Right lobe of liver (tissue), 6 donors: Measurements from ENCODE around the gene MAMLD1. TPM values are rescaled to one million over a fixed set of nuclear protein-coding genes. Genes with fewer than 3 reads are reported as not detected.

Experiments
- ATAC-seq, 4 donors: fragments of 200-7000 bp; cut with Tn5 transposase; one replicate each; pipeline ENCODE4 v1.9.1; 2020; ENCODE audit warnings: mild to moderate bottlenecking in 4 of 4, moderate library complexity in 4 of 4
- DNase-seq, 3 donors: peaks; one replicate each; pipeline ENCODE4 v3.0.0-alpha.2; 2020
- H3K27ac ChIP-seq, 3 donors: fragments of 200-600 bp; one replicate each; pipeline ENCODE4 v1.8.0; 2022
- H3K27me3 ChIP-seq, 2 donors: fragments of 200-600 bp; one replicate each; pipeline ENCODE4 v1.8.0; 2022
- H3K36me3 ChIP-seq, 4 donors: fragments of 200-600 bp; sonication (generic) in 1 of 4; one replicate each; pipeline versions ENCODE4 v1.5.1 to v1.8.0; 2017 to 2022; ENCODE audit warnings: control low read depth in 1 of 4
- H3K4me1 ChIP-seq, 4 donors: fragments of 200-600 bp; sonication (generic) in 1 of 4; one replicate each; pipeline versions ENCODE4 v1.5.1 to v1.8.0; 2017 to 2022; ENCODE audit warnings: control low read depth in 1 of 4
- H3K4me3 ChIP-seq, 3 donors: fragments of 200-600 bp; one replicate each; pipeline ENCODE4 v1.8.0; 2022
- H3K9me3 ChIP-seq, 4 donors: fragments of 200-600 bp; sonication (generic) in 1 of 4; one replicate each; pipeline versions ENCODE4 v1.5.1 to v1.8.0; 2017 to 2022; ENCODE audit warnings: control low read depth in 1 of 4
- CTCF ChIP-seq, 4 donors: fragments of 200-600 bp in 3 of 4; fragments of 450-650 bp in 1 of 4; IDR thresholded peaks; one replicate each; pipeline versions ENCODE4 v1.5.1 to v1.8.0; 2016 to 2022; ENCODE audit warnings: antibody characterized with exemption in 4 of 4, mild to moderate bottlenecking in 2 of 4
- POLR2A ChIP-seq: fragments of 450-650 bp; IDR thresholded peaks from one replicate; pipeline ENCODE4 v1.6.1; 2017; ENCODE audit warnings: antibody characterized with exemption, mild to moderate bottlenecking
- WGBS: methylation state at CpG from one replicate; pipeline ENCODE4 v1.1.6; 2018; ENCODE audit warnings: low coverage, low lambda C conversion rate; ENCODE audit not compliant: insufficient coverage; ENCODE audit errors: missing lambda C conversion rate; 5-methylcytosine and 5-hydroxymethylcytosine counted together
- intact Hi-C, 2 donors: fragments of 100-400 bp; cut with DNase I; formaldehyde crosslinking; loops; one replicate each; pipeline versions ENCODE4 v1.11.2 to v1.14.1; 2022
- total RNA-seq, 6 experiments: library from RNA; depleted of rRNA in 2 of 6; stranded (reverse); fragments of >200 nt in 2 of 6; fragmentation: NEBNext Ultra II Directional in 3 of 6; extraction: Animal tissue kit (Norgen Biotek cat#: 25700) in 3 of 6; gene quantifications; one replicate each; pipeline versions ENCODE4 v1.1.0 to v1.2.4, GENCODE V29; 2016 to 2023
- donor health status: DM: no; HTN: yes; CAD: no.
- donor health status: DM: no; HTN: no; CAD: no.
- donor health status: DM: no; HTN: no; CAD: no.
- donor health status: DM: no; HTN: yes; CAD: no.
- donor health status: DM: no; HTN: yes; CAD: no.

MAMLD1 gene
- total RNA-seq, 6 experiments from 2014 or later, result 0.99 to 4.7 (median 1.8) TPM

- no peaks in the 10 kb centered on the region for H3K27me3 ChIP-seq
- DNase-seq, result no peak
- peak overlapping the region in 1 of 3 donors; percentile 40 for H3K27ac ChIP-seq
- 52% methylated on average over 5 of the region's 5 CpGs for WGBS
- no peak overlapping the region for H3K4me3 ChIP-seq
- intact Hi-C loops, result no loop called here
- ATAC-seq, result peak in 1 of 4 donors; percentile 68
- no peak for TF ChIP-seq CTCF (IDR thresholded peaks at IDR 0.05)
- TF ChIP-seq POLR2A, result no peak
- H3K4me1 ChIP-seq, result peaks cover 0 to 6% (median 0%) of the 10 kb centered on the region in 4 donors
- H3K36me3 ChIP-seq, result no peaks in the 10 kb centered on the region
- no peaks in the 10 kb centered on the region for H3K9me3 ChIP-seq
Observed at GRCh38 chrX:150487369-150488094, 124.4 kb downstream of the MAMLD1 start.

DNA sequence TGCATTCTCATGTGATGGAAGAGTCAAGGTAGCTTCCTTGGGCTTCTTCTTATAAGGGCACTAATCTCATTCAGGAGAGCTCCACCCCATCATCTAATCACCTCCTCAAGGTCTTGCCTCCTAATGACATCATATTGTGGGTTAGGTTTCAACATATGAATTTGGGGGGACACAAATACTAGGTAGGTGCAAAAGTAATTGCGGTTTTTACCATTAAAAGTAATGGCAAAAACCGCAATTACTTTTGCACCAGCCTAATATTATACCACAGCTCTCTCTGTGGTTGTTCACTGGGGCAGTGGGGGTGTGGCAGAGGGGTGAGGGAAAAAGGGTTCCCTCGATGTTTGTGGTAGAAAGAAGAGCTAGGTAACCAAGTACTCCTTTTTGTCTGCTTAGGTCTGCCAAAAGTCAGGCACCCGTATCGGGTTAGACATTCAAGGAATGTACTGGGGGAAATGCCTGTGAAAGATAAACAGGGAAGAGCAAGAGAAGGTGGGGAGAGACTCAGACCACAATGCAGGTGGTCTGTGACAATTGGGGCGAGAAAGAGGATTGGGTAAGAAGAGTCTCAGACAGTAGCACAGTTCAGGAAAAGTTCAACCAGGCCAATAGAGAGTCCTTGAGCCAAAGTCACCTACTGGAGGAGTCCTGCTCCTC lies 126.4 kb downstream of the MAMLD1 start:
- intact Hi-C loops, result no loop called here
- no peaks in the 10 kb centered on the region for H3K27me3 ChIP-seq
- no peak overlapping the region for H3K27ac ChIP-seq
- DNase-seq (no peak), ATAC-seq (no peak)
- H3K4me3 ChIP-seq, result no peak overlapping the region
- peaks cover 0 to 6% (median 0%) of the 10 kb centered on the region in 4 donors for H3K4me1 ChIP-seq
- 68% methylated on average over 6 of the region's 6 CpGs for WGBS
- no peaks in the 10 kb centered on the region for H3K36me3 ChIP-seq
- TF ChIP-seq POLR2A (no peak), CTCF (IDR thresholded peaks at IDR 0.05) (no peak)
- H3K9me3 ChIP-seq, result no peaks in the 10 kb centered on the region

DNA sequence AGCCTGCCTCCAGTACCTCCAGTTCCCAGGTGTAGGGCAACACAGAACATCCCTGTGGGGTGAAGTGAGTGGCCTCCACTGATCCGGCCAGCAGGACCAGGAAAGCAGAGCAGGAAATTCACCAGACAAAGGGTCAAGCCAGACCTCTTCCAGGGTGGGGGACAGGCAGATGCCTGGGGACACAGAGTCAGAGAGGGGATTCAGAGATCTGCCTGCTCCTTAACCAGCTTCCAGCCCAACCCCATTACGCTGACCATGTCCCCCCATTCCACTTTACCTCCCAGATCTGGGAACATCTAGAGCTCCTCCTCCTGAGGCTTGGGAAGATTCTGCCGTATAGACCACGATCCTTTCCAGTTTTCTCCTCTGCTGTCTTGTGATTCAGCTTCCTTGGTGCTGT lies 132.4 kb downstream of the MAMLD1 start:
- DNase-seq (no peak), ATAC-seq (no peak)
- 76% methylated on average over 3 of the region's 4 CpGs for WGBS
- Histone ChIP-seq H3K27ac (no peak overlapping the region), H3K27me3 (no peaks in the 10 kb centered on the region), H3K4me3 (no peak overlapping the region), H3K9me3 (no peaks in the 10 kb centered on the region), H3K36me3 (no peaks in the 10 kb centered on the region), H3K4me1 (no peaks in the 10 kb centered on the region)
- TF ChIP-seq POLR2A (no peak), CTCF (IDR thresholded peaks at IDR 0.05) (no peak)
- intact Hi-C loops, result no loop called here

- 44% methylated on average over 3 of the region's 3 CpGs for whole genome bisulfite sequencing
- ATAC-seq (no peak), DNase-seq (no peak)
- Histone ChIP-seq H3K4me1 (no peaks in the 10 kb centered on the region), H3K27me3 (no peaks in the 10 kb centered on the region), H3K36me3 (no peaks in the 10 kb centered on the region), H3K27ac (no peak overlapping the region), H3K9me3 (no peaks in the 10 kb centered on the region), H3K4me3 (no peak overlapping the region)
- TF ChIP-seq POLR2A (no peak), CTCF (IDR thresholded peaks at IDR 0.05) (no peak)
- intact Hi-C loops, result no loop called here
Observed at GRCh38 chrX:150499240-150499639, 136.1 kb downstream of the MAMLD1 start.
